ENCODE data around the gene CZIB. TPM values are rescaled to one million over a fixed set of nuclear protein-coding genes. Genes with fewer than 3 reads are reported as not detected.

CZIB gene
- total RNA-seq, 1 experiment from 2014 or later = 59.2 TPM

DNA sequence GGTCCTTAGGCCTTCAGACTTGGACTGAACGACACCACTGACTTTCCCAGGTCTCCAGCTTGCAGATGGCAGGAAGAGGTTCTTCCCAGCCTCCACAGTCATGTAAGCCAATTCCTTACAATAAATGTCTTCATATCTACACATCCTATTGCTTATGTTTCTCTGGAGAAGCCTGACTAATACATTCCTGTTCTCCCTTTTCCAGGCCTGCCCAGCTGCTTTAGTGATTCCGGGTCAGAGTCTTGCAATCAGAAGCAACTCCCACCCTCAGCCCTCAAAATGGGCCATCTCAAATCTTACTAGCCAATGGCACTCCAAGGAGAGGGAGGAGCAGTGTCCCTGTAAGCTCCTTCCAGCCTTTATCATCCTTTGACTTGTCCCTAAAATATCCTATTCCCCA, 40.2 kb downstream of the CZIB start:
- DNase-seq = no peak

DNA sequence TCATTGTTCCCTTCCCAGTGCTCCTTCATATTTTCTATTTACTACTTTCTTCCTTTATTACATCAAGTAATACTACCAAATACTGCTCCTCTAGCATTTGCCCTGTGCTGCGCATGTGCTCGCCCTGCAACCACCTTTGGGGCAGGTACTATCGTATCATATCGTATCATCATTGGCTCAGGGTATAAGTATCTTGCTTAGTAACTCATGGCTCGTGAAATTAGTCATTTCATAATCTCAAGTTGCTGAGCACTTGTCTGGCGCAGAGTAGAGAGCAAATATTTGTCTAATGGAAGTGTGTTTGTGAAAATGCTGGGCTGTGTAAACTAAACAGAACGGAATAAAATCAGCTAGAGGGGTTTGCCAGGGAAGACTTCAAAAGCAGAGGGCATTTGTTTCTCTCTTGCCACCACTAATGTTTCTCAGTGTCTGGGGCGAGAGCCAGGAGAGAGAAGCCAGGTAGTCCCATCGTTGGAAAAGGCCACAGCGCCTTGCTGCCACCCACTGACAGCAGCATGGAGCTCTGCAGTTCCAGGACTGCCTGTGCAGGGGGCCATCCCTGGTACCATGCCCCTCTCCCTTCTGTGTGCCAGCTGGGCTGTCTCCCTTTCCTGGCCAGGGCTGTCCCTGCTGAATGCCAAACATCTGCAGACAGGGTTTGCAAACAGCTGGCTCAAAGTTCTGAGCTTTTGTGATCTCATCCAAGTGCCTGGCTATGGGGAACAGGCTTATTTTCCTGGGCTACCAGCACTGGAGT, 43.8 kb downstream of the CZIB start:
- no peaks in the 10 kb centered on the region for H3K36me3 ChIP-seq
- H3K27me3 ChIP-seq = no peaks in the 10 kb centered on the region
- no peaks in the 10 kb centered on the region for H3K9me3 ChIP-seq
- H3K4me3 ChIP-seq = no peak overlapping the region
- peak; percentile 66 for DNase-seq

More for the DNA sequence above, 40.2 kb downstream of the CZIB start:
- no peaks in the 10 kb centered on the region for H3K9me3 ChIP-seq
- H3K36me3 ChIP-seq = no peaks in the 10 kb centered on the region
- no peak overlapping the region for H3K4me3 ChIP-seq
- no peaks in the 10 kb centered on the region for H3K27me3 ChIP-seq

DNA sequence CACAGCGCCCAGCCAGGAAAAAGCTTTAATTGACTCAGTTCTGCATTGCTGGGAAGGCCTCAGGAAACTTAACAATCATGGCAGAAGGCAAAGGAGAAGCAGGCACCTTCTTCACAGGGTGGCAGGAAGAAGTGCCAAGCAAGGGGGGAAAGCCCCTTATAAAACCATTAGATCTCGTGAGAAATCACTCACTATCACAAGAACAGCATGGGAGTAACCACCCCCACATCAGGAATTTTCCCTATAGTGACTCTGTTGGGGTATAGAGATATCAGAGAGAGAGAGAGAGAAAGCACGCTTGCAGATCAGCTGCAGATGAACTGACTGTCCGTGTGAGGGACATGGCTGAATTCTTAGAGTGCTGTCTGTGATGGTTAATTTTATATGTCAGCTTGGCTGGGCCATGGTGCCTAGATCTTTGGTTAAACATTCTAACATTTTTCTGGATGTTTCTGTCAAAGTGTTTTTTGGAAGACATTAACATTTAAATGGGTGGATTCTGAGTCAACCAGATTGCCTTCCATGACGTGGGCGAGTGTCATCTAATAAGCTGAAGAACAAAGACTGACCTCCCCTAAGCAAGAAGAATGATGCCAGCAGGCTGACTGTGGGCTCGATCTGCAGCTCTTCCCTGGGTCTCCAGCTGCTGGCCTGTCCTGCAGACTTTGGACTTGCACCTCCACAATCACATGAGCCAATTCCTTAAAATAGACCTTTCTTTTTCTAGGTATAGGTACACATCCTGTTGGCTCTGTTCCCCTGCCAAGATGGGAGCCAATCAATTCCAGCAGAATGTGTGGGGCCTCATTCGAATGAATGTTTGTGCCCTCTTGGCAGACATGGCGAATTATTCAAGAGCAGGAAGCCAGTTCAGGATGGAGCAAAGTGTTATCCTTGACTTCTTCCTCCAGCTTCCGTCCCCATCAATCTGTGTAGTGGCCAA, 45.2 kb downstream of the CZIB start:
- H3K27me3 ChIP-seq = no peaks in the 10 kb centered on the region
- no peaks in the 10 kb centered on the region for H3K9me3 ChIP-seq
- peak; percentile 43 for DNase-seq
- no peak overlapping the region for H3K4me3 ChIP-seq
- H3K36me3 ChIP-seq = no peaks in the 10 kb centered on the region

DNA sequence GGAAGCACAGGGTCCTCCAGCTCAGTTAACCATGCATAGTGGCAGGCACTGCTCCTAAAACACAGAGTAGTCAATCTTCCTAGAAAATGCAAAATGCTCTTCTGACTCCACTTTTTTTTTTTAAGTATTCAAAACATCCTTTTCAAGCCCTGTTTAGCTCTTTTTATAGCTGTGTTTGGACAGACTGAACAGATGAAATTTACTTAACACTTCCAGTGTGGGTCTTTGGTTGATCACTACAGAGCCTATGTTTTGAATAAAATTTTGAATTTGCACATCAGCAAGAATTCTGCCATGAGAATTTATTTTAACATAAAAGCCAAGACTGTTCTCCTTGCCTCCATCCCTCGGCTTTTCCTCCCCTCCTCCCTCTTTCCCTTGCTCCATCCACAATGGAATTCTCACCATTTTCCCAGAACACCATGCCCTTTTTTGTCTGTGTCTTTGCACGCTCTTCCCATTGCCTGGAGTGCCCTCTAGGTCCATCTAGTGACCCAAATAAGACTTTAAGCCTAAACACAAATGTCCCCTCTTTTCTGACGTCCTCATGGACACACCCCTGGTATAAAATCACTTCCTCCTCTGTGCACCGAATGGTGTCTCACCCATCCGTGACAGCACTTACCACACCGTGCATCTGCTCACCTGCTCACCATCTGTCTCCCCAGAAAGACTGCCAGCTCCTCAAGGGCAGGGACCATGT, 47.9 kb downstream of the CZIB start:
- no peaks in the 10 kb centered on the region for H3K27me3 ChIP-seq
- H3K4me3 ChIP-seq = no peak overlapping the region
- no peaks in the 10 kb centered on the region for H3K9me3 ChIP-seq
- no peak for DNase-seq
- H3K36me3 ChIP-seq = no peaks in the 10 kb centered on the region

DNA sequence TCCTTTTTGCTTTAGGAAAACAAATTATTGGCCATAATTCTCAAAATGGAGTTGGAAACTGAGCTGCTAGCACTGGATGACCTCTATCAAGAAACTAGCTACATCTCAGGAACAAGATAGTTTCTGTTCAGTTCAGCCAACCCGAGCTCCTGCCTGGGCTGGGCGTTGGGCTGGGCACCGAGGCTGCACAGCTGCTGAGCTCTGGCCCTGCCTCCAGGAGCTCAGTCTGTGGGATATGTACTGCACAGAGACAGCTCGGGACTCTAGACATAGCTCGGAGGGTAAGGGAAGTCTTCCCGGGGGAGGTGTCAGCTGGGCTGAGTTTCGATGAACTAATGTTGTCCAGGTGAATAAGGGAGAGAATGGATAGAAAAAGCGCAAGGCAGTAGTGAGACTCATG, 53.5 kb downstream of the CZIB start:
- no peaks in the 10 kb centered on the region for H3K27me3 ChIP-seq
- DNase-seq = no peak

DNA sequence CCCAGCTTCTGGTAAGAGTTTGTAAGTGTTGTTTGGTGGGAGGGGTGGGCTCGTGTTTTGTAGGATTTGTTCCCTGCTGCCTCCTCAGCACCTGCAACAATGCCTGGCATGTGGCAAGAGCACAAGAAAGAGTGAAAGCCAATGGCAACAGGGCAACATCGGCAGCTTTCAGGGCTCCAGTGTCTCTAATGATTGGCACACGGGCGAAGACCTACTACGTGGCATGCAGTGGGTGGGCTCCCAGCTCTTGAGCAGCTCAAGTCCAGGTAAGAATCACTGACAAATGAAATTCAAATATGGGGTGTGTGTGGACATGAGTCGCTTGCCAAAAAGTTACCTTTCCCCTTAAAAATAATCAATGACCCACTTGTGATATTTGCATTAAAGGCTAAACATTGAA, 54.1 kb downstream of the CZIB start:
- Histone ChIP-seq H3K4me3 (no peak overlapping the region), H3K27me3 (no peaks in the 10 kb centered on the region), H3K36me3 (no peaks in the 10 kb centered on the region), H3K9me3 (no peaks in the 10 kb centered on the region)
- no peak for DNase-seq

More for the DNA sequence above, 53.5 kb downstream of the CZIB start:
- H3K9me3 ChIP-seq = no peaks in the 10 kb centered on the region
- no peaks in the 10 kb centered on the region for H3K36me3 ChIP-seq
- H3K4me3 ChIP-seq = no peak overlapping the region

DNA sequence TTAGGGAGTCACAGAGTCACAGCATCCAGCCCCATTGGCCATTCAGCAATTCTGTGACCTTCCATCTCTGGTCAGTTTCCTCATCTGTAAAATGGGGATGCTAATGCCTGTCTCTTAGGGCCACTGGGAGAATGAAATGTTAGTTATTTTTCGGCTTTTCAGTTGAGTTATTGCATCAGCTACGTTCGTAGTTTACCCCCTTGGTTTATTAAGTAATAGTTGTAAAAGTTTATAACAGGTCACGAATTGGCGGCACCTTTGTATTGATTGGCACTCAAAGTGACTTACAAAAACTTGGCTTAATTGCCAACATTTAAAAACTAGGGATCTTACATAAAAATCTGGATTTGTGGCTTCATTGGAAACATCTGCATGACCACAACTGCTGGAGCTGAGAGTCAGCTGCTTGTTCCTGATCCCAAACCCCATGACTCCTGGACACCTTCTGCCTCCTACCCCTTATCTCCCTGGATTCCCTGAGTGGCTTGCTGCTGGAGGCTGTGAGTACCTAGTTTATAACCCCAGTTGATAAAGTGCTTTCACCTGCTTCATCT, 54.9 kb downstream of the CZIB start:
- Histone ChIP-seq H3K9me3 (no peaks in the 10 kb centered on the region), H3K4me3 (no peak overlapping the region), H3K36me3 (no peaks in the 10 kb centered on the region), H3K27me3 (no peaks in the 10 kb centered on the region)
- no peak for DNase-seq

Other genes with a start within 250 kb of the CZIB start
- gene PODN, start 158.4 kb downstream of the CZIB start, total RNA-seq (2014; rRNA removed; shearing (Covaris generic); ENCODE audit: low replicate concordance) = 0.10 TPM in 1 of 2 replicates, not detected in the other
- not detected in 2 replicates for gene SLC1A7, start 78.0 kb downstream of the CZIB start, total RNA-seq (2014; rRNA removed; shearing (Covaris generic); ENCODE audit: low replicate concordance)
- 7.5 and 14.4 TPM in 2 replicates for gene CPT2, start 23.8 kb downstream of the CZIB start, total RNA-seq (2014; rRNA removed; shearing (Covaris generic); ENCODE audit: low replicate concordance)
- gene MAGOH, start 17.9 kb upstream of the CZIB start, total RNA-seq (2014; rRNA removed; shearing (Covaris generic); ENCODE audit: low replicate concordance) = 32.7 and 50.2 TPM in 2 replicates
- gene LRP8, start 107.4 kb upstream of the CZIB start, total RNA-seq (2014; rRNA removed; shearing (Covaris generic); ENCODE audit: low replicate concordance) = 12.4 and 16.1 TPM in 2 replicates
- not detected in 2 replicates for gene DMRTB1, start 238.8 kb upstream of the CZIB start, total RNA-seq (2014; rRNA removed; shearing (Covaris generic); ENCODE audit: low replicate concordance)

All from MG63 (cell line).